Frontal cortex (tissue), 4 donors: ENCODE data around the gene C8A. TPM values are rescaled to one million over a fixed set of nuclear protein-coding genes. Genes with fewer than 3 reads are reported as not detected.
A peak's percentile ranks its signal among the peaks of the same experiment; 100 is the strongest.

ENCODE experiments used
- DNase-seq, 2 donors: peaks; one replicate each; pipeline ENCODE4 v3.0.0; 2012; ENCODE audit warnings: low spot score in 2 of 2
- FAIRE-seq: peaks from 2 replicates; lab custom pipeline; 2012; peaks lifted over from hg19 to GRCh38; lab: Jason Lieb, UNC
- total RNA-seq: library from RNA; depleted of rRNA; stranded (reverse); fragments of >200 nt; gene quantifications from one replicate; pipeline ENCODE4 v1.2.3, GENCODE V29; 2014
- donor health status: control.
- donor health status: control.
- donor health status: control.

C8A gene
- total RNA-seq, 1 donor from 2014 or later = not detected

- no peak for DNase-seq
These were observed 66.0 kb downstream of the C8A start for GRCh38 chr1:56920591-56921001.

GRCh38 chr1:56921479-56921878, 66.9 kb downstream of the C8A start:
- DNase-seq (no peak), FAIRE-seq (no peak)

More at GRCh38 chr1:56920591-56921001, 66.0 kb downstream of the C8A start:
- FAIRE-seq = no peak

GRCh38 chr1:56922070-56922469, 67.5 kb downstream of the C8A start:
- FAIRE-seq = no peak
- no peak for DNase-seq

GRCh38 chr1:56922507-56922906, 67.9 kb downstream of the C8A start:
- DNase-seq (no peak), FAIRE-seq (no peak)

- FAIRE-seq (no peak), DNase-seq (no peak)
These were observed 68.6 kb downstream of the C8A start for GRCh38 chr1:56923201-56923600.

- DNase-seq (no peak), FAIRE-seq (no peak)
These were observed 69.5 kb downstream of the C8A start for GRCh38 chr1:56924116-56924515.

- DNase-seq (no peak), FAIRE-seq (no peak)
These were observed 70.6 kb downstream of the C8A start for GRCh38 chr1:56925193-56925592.

- FAIRE-seq = no peak
These were observed 72.6 kb downstream of the C8A start for GRCh38 chr1:56927171-56927570.

GRCh38 chr1:56927986-56928385, 73.4 kb downstream of the C8A start:
- DNase-seq = no peak
- FAIRE-seq = no peak

More at GRCh38 chr1:56927171-56927570, 72.6 kb downstream of the C8A start:
- DNase-seq = no peak

- no peak for FAIRE-seq
- no peak for DNase-seq
These were observed 74.9 kb downstream of the C8A start for GRCh38 chr1:56929492-56929891.

GRCh38 chr1:56931211-56931610, 76.6 kb downstream of the C8A start:
- no peak for FAIRE-seq
- DNase-seq = no peak

- no peak for DNase-seq
- no peak for FAIRE-seq
These were observed 77.1 kb downstream of the C8A start for GRCh38 chr1:56931686-56932085.

GRCh38 chr1:56933161-56933560, 78.6 kb downstream of the C8A start:
- no peak for FAIRE-seq

GRCh38 chr1:56933606-56934005, 79.0 kb downstream of the C8A start:
- FAIRE-seq = no peak
- no peak for DNase-seq

More at GRCh38 chr1:56933161-56933560, 78.6 kb downstream of the C8A start:
- DNase-seq = no peak

GRCh38 chr1:56934430-56935060, 79.9 kb downstream of the C8A start:
- no peak for FAIRE-seq
- no peak for DNase-seq

- DNase-seq (no peak), FAIRE-seq (no peak)
These were observed 84.0 kb downstream of the C8A start for GRCh38 chr1:56938646-56939045.

- no peak for FAIRE-seq
- DNase-seq = no peak
These were observed 84.6 kb downstream of the C8A start for GRCh38 chr1:56939209-56939608.

GRCh38 chr1:56940039-56940438, 85.4 kb downstream of the C8A start:
- no peak for DNase-seq
- FAIRE-seq = peak; percentile 8

GRCh38 chr1:56948403-56949023, 93.9 kb downstream of the C8A start:
- DNase-seq (no peak), FAIRE-seq (no peak)

- DNase-seq = no peak
- no peak for FAIRE-seq
These were observed 97.9 kb downstream of the C8A start for GRCh38 chr1:56952501-56952900.

GRCh38 chr1:56953386-56953785, 98.8 kb downstream of the C8A start:
- no peak for DNase-seq
- FAIRE-seq = no peak

GRCh38 chr1:56954664-56955063, 100.1 kb downstream of the C8A start:
- FAIRE-seq = no peak

More at GRCh38 chr1:56954664-56955063, 100.1 kb downstream of the C8A start:
- DNase-seq = no peak
